D721Med (cell line): ENCODE measurements around the gene FAM184B.

Experiments
- DNase-seq: peaks from one replicate; pipeline ENCODE4 v3.0.0; 2011; ENCODE audit warnings: low spot score; ENCODE audit not compliant: insufficient read length
- FAIRE-seq: peaks from 2 replicates; lab custom pipeline; 2011; peaks lifted over from hg19 to GRCh38; lab: Jason Lieb, UNC
- TF ChIP-seq, protein P1 (sequence below): IDR thresholded peaks from 2 replicates; pipeline ENCODE4 v1.5.1; 2012; ENCODE audit warnings: mild to moderate bottlenecking, control low read depth; ENCODE audit not compliant: insufficient read depth; ENCODE audit errors: missing control alignments

The FAM184B gene

GRCh38 chr4:17778431-17778830 is 3.0 kb downstream of the FAM184B start:
- no peak for FAIRE-seq
- TF ChIP-seq, protein P1, sequence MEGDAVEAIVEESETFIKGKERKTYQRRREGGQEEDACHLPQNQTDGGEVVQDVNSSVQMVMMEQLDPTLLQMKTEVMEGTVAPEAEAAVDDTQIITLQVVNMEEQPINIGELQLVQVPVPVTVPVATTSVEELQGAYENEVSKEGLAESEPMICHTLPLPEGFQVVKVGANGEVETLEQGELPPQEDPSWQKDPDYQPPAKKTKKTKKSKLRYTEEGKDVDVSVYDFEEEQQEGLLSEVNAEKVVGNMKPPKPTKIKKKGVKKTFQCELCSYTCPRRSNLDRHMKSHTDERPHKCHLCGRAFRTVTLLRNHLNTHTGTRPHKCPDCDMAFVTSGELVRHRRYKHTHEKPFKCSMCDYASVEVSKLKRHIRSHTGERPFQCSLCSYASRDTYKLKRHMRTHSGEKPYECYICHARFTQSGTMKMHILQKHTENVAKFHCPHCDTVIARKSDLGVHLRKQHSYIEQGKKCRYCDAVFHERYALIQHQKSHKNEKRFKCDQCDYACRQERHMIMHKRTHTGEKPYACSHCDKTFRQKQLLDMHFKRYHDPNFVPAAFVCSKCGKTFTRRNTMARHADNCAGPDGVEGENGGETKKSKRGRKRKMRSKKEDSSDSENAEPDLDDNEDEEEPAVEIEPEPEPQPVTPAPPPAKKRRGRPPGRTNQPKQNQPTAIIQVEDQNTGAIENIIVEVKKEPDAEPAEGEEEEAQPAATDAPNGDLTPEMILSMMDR = no peak
- DNase-seq = no peak

- no peak for DNase-seq
- TF ChIP-seq, protein P1 = no peak
- no peak for FAIRE-seq
These were observed 8.2 kb downstream of the FAM184B start for GRCh38 chr4:17773135-17773698.

DNA sequence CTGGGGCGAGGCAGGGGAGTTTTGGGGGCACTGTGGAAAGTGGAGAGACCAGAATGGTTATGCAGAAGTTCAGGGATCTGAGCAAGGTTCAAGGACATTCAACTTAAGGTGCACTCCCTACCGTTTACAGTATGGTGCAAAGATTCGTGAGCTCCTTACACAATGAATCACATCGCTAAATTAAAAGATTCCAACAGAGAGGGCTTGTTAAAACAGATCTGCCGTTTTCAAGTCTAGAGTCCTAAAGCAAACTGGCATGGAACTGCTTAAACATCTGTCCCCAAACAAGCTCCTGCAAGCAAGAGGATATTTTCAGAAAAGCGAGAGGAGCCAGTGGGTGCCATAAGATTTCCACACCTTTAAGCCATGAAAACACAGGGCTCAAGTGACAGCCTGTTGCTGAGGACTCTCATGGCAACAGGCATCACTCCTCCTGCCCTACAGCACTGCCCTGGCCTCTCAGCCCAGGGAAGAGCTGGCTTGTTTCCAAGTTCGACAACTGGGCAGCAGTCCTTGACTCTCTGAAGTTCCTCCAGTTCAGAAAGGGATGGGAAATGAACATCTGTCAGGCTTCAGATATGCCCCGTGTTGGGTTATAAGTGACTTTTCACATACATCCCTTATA is 10.0 kb downstream of the FAM184B start:
- FAIRE-seq (no peak), DNase-seq (no peak)

DNA sequence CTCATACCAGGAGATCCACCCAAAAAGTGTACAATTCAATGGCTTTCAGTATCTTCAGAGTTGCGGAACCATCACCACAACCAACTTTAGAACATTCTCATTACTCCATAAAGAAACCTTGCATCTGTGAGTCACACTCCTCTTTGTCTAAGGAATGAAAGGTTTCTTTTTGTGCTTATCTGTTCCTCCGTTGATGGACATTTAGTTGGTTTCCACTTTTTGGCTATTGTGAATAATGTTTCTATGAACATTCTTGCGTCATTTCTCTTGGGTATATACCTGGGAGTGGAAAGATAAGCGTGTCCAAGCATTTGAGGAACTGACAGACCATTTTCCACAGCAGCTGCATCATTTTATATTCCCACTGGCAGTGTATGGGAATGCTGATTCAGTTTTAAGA is 10.6 kb downstream of the FAM184B start:
- DNase-seq (no peak), FAIRE-seq (no peak)
- TF ChIP-seq, protein P1 = no peak

More for the DNA sequence above, 10.0 kb downstream of the FAM184B start:
- TF ChIP-seq, protein P1 = no peak

DNA sequence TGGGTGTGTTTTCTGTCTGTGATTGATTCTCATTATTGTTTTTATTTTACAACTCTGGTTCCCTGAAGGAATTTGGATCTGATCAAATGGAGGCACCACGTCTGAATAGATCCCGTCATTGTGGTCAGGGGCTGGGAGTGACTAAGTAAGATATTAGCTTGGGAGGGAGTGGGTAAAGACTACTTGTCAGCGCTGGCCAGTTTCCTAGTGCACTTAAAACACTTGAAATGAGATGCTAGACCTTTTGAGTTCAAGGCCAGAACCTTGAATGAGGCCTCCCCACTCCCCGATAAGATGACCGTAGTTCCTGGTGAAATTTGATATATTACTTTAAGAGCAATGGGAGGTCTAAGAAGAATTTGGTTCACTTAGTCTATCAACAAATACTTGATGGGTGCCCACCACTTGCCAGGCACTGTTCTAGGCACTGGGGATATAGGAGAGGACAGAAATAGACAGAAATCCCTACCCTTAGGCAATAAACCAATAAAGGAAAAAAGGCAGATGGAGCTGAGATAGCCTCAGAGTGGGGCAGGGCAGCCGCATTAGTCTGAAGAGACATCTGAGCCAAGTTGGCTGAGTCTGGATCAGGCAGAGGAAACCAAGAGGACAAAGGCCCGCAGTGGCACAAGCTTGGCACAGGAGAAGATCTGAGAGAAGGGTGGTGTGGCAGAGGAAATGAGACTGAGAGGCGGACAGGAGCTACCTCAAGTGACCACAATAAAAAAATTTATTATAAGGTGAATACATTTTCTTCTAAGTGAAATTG is 11.8 kb downstream of the FAM184B start:
- DNase-seq (no peak), FAIRE-seq (no peak)
- TF ChIP-seq, protein P1 = no peak

GRCh38 chr4:17766826-17767458 is 14.5 kb downstream of the FAM184B start:
- FAIRE-seq (no peak), DNase-seq (no peak)
- TF ChIP-seq, protein P1 = no peak
